Smooth muscle cell of the coronary artery (primary cell): ENCODE results near the gene OPN4. TPM values are rescaled to one million over a fixed set of nuclear protein-coding genes. Genes with fewer than 3 reads are reported as not detected.

ENCODE experiments used
- total RNA-seq: library from RNA; depleted of rRNA; stranded (reverse); fragments of >200 nt; gene quantifications from 2 replicates; pipeline ENCODE4 v1.2.3, GENCODE V29; 2014; ENCODE audit warnings: low replicate concordance

OPN4 gene, protein sequence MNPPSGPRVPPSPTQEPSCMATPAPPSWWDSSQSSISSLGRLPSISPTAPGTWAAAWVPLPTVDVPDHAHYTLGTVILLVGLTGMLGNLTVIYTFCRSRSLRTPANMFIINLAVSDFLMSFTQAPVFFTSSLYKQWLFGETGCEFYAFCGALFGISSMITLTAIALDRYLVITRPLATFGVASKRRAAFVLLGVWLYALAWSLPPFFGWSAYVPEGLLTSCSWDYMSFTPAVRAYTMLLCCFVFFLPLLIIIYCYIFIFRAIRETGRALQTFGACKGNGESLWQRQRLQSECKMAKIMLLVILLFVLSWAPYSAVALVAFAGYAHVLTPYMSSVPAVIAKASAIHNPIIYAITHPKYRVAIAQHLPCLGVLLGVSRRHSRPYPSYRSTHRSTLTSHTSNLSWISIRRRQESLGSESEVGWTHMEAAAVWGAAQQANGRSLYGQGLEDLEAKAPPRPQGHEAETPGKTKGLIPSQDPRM
- total RNA-seq, result not detected in 2 replicates

DNA sequence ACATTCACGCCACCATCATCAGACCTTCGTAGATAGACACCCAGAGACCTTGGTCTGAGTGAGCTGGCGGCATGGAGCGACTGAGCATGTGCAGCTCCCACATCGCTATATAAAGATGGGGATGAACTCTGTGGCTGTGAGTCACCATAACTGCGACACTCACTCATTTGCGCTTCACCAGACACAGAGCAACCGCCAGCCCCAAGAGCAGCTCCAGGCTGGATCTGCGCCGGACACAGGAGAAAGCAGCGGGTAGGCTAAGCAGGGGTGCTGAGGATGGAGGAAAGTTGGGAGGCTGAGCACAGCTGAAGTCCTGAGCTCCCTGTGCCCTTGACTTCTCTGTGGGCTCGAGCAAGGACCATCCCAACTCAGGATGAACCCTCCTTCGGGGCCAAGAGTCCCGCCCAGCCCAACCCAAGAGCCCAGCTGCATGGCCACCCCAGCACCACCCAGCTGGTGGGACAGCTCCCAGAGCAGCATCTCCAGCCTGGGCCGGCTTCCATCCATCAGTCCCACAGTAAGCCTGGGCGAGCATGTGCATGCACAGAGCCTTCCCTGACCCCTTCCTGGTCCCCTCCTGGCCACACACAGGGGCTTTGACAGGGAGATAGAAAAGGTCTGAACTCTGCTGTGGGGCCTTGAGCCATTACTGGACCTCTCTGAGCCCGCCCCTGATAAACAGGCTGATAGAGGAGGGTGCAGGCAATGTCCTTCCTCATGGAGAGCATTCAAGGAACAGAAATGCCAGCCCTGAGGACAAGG, at the start of gene OPN4:
Gene OPN4, plus strand, starts transcription at position 137 of the 762 bp plus-strand sequence. Its CDS starts 237 bp downstream, at position 374.

DNA sequence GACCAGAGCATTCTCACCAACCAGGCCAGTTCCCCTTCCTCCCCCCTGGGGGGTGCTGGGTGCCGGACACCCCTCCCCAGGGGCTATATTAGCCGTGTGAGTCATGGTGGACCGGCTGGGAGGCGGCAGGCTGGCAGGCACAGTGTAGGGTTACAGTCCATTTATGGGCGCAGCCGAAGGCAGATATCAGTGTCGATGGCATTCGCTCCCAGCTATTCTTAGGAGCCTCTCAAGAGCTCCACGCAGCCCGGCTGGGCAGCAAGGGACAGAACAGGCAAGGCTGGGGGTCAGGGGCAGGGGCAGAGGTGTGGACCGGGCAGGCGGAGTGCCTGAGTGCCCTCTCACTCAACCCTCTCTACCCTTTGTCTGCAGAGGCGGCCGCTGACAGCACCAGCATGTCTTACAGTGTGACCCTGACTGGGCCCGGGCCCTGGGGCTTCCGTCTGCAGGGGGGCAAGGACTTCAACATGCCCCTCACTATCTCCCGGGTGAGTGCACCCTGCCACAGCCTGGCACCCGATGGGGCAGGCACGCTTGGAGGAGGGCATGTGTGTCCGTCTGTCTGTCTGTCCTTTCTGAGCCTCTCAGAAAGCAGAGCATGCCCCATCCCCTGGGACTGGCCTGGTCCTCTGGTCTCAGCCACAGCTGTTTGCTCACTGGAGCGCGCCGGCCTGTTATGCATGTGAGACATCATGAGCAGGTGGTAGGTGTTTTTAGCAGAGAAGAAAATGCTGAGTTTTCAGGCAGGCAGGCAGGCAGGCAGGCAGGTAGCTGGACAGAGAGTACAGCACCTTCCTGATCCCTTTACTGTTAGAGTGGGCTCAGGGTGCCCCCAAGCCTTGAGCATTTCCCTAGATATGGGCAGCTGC, 14.2 kb downstream of the OPN4 start, which contains the start of gene LDB3:
Gene LDB3, plus strand, starts transcription at position 215 of the 869 bp plus-strand sequence. Its CDS starts 181 bp downstream, at position 396.

Other genes with a start within 250 kb of the OPN4 start
- gene WAPL, start 132.8 kb upstream of the OPN4 start, total RNA-seq, result 40.1 and 52.3 TPM in 2 replicates
- 0.08 TPM in 1 of 2 replicates, not detected in the other for gene LDB3, start 14.0 kb downstream of the OPN4 start, total RNA-seq
- gene BMPR1A, start 102.1 kb downstream of the OPN4 start, total RNA-seq, result 39.7 and 45.6 TPM in 2 replicates